K562 (cell line): ENCODE measurements around the gene ZKSCAN3. TPM values are rescaled to one million over a fixed set of nuclear protein-coding genes. Genes with fewer than 3 reads are reported as not detected.

Source experiments
- ETV6 ChIP-seq, 3 experiments: fragments of 150-350 bp in 1 of 3; sonication (generic) in 1 of 3; formaldehyde crosslinking in 1 of 3; IDR thresholded peaks; 2 replicates each; pipeline versions ENCODE4 v1.6.1 to v1.8.0; 2014 to 2022; ENCODE audit warnings: borderline replicate concordance in 2 of 3, low read depth in 2 of 3, antibody characterized with exemption in 1 of 3, low read length in 1 of 3, mild to moderate bottlenecking in 1 of 3, missing genetic modification reagents in 1 of 3
- HOXB6 ChIP-seq: fragments of 250-450 bp; sonication (Bioruptor Pico); IDR thresholded peaks from 2 replicates; pipeline ENCODE4 v1.5.1; 2022; ENCODE audit warnings: mild to moderate bottlenecking, borderline replicate concordance
- POLR3A ChIP-seq: IDR thresholded peaks from 2 replicates; pipeline ENCODE4 v1.6.1; 2011; ENCODE audit warnings: borderline replicate concordance, mild to moderate bottlenecking, moderate library complexity; ENCODE audit not compliant: insufficient read length, insufficient read depth; ENCODE audit errors: extremely low read depth
- SIRT6 ChIP-seq: IDR thresholded peaks from one replicate; pipeline ENCODE4 v1.6.1; 2012; ENCODE audit warnings: low read depth, mild to moderate bottlenecking, control low read depth, inconsistent platforms, low read length, moderate library complexity
- ZBTB8A ChIP-seq: fragments of 450-650 bp; IDR thresholded peaks from 2 replicates; pipeline ENCODE4 v1.6.1; 2018; ENCODE audit warnings: mild to moderate bottlenecking, moderate library complexity; ENCODE audit not compliant: partially characterized antibody
- ZNF282 ChIP-seq: sonication (generic); formaldehyde crosslinking; IDR thresholded peaks from 2 replicates; pipeline ENCODE4 v1.8.1; 2023; ENCODE audit warnings: missing genetic modification reagents
- ZNF583 ChIP-seq: fragments of 250-450 bp; sonication (Bioruptor Pico); IDR thresholded peaks from 2 replicates; pipeline ENCODE4 v1.4.0; 2020
- polyA plus RNA-seq, 8 experiments: library from polyadenylated mRNA; depleted of rRNA in 4 of 8; stranded (reverse) in 5 of 8; unstranded in 3 of 8; fragments of >200 nt; fragmentation: Nextera tagmentation in 2 of 8; fragmentation: Illumina TruSeq in 1 of 8; extraction: Ambion mirVana in 2 of 8; extraction: Trizol in 1 of 8; gene quantifications; 2 replicates each; pipeline versions ENCODE4 v1.2.1 to v1.2.3, GENCODE V29; 2011 to 2014; ENCODE audit warnings: inconsistent platforms in 1 of 8, missing spikeins in 1 of 8
- total RNA-seq, 7 experiments: library from RNA; depleted of rRNA in 6 of 7; stranded (reverse); fragments of >200 nt in 6 of 7; fragmentation: Illumina TruSeq in 2 of 7; extraction: Trizol in 2 of 7; gene quantifications; 2 replicates each; pipeline versions ENCODE4 v1.2.1 to v1.2.3, GENCODE V29; 2011 to 2021; ENCODE audit warnings: low replicate concordance in 1 of 7
- TF ChIP-seq, protein P1 (sequence below): fragments of 450-650 bp; IDR thresholded peaks from 2 replicates; pipeline ENCODE4 v1.6.1; 2016; ENCODE audit warnings: mild to moderate bottlenecking, moderate library complexity
- TF ChIP-seq, protein P2 (sequence below): fragments of 250-450 bp; sonication (Bioruptor Pico); IDR thresholded peaks from 2 replicates; pipeline ENCODE4 v1.4.0; 2020; ENCODE audit warnings: borderline replicate concordance
- TF ChIP-seq, protein P3 (sequence below): fragments of 450-650 bp; IDR thresholded peaks from 2 replicates; pipeline ENCODE4 v1.6.1; 2016; ENCODE audit warnings: missing biosample characterization, missing genetic modification characterization
- TF ChIP-seq, protein P4 (sequence below): fragments of 250-450 bp; sonication (Bioruptor Pico); IDR thresholded peaks from 2 replicates; pipeline ENCODE4 v1.5.0; 2021

ZKSCAN3 gene
- total and polyA plus RNA-seq, 9 of the 15 experiments (the other 6 are each of a cell fraction or from before 2014, with no cell fraction given): 3.0 to 12.4 (median 10.2) TPM

DNA sequence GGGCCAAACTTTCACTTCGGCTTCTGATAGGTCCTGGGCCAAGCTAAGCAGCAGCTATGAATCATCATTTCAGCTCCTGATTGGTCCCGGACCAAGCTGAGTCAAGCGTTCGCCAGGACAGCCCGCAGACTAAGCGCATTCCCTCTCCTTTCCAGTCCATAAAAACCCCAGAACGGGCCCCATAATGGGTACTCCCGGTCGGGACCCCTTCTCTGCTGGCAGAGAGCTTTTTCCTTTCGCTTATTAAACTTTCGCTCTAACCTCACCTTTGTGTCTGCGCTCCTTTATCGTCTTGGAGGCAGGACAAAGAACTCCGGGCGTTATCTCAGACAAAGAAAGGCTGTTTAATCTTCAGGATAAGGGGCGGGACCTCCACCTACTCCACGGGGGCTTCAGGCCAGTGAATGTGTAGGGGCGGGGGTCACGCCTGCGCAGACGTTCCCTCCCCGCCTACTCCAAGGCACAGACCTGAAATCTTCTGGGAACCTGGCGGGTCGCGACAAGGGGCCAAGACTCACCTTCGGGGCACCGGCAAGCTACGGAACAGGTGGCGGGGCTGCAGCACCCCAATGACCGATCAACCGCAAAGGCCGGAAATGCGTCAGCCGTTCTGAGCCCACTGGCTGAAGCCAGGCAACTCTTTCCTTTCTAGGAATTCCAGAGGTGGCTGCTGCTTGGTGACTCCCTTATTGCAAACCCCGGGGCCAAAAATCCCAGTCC is 14.0 kb upstream of the ZKSCAN3 start, which contains the start of gene ZSCAN31 (continued):
- TF ChIP-seq, protein P1, sequence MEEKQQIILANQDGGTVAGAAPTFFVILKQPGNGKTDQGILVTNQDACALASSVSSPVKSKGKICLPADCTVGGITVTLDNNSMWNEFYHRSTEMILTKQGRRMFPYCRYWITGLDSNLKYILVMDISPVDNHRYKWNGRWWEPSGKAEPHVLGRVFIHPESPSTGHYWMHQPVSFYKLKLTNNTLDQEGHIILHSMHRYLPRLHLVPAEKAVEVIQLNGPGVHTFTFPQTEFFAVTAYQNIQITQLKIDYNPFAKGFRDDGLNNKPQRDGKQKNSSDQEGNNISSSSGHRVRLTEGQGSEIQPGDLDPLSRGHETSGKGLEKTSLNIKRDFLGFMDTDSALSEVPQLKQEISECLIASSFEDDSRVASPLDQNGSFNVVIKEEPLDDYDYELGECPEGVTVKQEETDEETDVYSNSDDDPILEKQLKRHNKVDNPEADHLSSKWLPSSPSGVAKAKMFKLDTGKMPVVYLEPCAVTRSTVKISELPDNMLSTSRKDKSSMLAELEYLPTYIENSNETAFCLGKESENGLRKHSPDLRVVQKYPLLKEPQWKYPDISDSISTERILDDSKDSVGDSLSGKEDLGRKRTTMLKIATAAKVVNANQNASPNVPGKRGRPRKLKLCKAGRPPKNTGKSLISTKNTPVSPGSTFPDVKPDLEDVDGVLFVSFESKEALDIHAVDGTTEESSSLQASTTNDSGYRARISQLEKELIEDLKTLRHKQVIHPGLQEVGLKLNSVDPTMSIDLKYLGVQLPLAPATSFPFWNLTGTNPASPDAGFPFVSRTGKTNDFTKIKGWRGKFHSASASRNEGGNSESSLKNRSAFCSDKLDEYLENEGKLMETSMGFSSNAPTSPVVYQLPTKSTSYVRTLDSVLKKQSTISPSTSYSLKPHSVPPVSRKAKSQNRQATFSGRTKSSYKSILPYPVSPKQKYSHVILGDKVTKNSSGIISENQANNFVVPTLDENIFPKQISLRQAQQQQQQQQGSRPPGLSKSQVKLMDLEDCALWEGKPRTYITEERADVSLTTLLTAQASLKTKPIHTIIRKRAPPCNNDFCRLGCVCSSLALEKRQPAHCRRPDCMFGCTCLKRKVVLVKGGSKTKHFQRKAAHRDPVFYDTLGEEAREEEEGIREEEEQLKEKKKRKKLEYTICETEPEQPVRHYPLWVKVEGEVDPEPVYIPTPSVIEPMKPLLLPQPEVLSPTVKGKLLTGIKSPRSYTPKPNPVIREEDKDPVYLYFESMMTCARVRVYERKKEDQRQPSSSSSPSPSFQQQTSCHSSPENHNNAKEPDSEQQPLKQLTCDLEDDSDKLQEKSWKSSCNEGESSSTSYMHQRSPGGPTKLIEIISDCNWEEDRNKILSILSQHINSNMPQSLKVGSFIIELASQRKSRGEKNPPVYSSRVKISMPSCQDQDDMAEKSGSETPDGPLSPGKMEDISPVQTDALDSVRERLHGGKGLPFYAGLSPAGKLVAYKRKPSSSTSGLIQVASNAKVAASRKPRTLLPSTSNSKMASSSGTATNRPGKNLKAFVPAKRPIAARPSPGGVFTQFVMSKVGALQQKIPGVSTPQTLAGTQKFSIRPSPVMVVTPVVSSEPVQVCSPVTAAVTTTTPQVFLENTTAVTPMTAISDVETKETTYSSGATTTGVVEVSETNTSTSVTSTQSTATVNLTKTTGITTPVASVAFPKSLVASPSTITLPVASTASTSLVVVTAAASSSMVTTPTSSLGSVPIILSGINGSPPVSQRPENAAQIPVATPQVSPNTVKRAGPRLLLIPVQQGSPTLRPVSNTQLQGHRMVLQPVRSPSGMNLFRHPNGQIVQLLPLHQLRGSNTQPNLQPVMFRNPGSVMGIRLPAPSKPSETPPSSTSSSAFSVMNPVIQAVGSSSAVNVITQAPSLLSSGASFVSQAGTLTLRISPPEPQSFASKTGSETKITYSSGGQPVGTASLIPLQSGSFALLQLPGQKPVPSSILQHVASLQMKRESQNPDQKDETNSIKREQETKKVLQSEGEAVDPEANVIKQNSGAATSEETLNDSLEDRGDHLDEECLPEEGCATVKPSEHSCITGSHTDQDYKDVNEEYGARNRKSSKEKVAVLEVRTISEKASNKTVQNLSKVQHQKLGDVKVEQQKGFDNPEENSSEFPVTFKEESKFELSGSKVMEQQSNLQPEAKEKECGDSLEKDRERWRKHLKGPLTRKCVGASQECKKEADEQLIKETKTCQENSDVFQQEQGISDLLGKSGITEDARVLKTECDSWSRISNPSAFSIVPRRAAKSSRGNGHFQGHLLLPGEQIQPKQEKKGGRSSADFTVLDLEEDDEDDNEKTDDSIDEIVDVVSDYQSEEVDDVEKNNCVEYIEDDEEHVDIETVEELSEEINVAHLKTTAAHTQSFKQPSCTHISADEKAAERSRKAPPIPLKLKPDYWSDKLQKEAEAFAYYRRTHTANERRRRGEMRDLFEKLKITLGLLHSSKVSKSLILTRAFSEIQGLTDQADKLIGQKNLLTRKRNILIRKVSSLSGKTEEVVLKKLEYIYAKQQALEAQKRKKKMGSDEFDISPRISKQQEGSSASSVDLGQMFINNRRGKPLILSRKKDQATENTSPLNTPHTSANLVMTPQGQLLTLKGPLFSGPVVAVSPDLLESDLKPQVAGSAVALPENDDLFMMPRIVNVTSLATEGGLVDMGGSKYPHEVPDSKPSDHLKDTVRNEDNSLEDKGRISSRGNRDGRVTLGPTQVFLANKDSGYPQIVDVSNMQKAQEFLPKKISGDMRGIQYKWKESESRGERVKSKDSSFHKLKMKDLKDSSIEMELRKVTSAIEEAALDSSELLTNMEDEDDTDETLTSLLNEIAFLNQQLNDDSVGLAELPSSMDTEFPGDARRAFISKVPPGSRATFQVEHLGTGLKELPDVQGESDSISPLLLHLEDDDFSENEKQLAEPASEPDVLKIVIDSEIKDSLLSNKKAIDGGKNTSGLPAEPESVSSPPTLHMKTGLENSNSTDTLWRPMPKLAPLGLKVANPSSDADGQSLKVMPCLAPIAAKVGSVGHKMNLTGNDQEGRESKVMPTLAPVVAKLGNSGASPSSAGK: no peak; the same call in 1 of the 2 replicates
- TF ChIP-seq ZNF282: no peak
- no peak for TF ChIP-seq HOXB6 (CRISPR knock-in tag)
- TF ChIP-seq POLR3A: no peak
- peak; percentile 72 for TF ChIP-seq SIRT6
- 0 out of 4 replicates have a peak, but pooled peaks of 1 of the 2 experiments have one; percentile 36 for TF ChIP-seq ETV6 (IDR thresholded peaks at IDR 0.05; ENCODE audit: borderline replicate concordance in 1 of 2, low read depth in 2 of 2, low read length in 1 of 2)
- no peak for TF ChIP-seq ETV6 (CRISPR knock-in tag; IDR thresholded peaks at IDR 0.05; ENCODE audit: borderline replicate concordance)
- TF ChIP-seq ZBTB8A: no peak
- TF ChIP-seq, protein P2, sequence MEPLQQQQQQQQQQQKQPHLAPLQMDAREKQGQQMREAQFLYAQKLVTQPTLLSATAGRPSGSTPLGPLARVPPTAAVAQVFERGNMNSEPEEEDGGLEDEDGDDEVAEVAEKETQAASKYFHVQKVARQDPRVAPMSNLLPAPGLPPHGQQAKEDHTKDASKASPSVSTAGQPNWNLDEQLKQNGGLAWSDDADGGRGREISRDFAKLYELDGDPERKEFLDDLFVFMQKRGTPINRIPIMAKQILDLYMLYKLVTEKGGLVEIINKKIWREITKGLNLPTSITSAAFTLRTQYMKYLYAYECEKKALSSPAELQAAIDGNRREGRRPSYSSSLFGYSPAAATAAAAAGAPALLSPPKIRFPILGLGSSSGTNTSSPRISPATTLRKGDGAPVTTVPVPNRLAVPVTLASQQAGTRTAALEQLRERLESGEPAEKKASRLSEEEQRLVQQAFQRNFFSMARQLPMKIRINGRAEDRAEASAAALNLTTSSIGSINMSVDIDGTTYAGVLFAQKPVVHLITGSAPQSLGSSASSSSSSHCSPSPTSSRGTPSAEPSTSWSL (CRISPR knock-in tag): no peak
- TF ChIP-seq, protein P3, sequence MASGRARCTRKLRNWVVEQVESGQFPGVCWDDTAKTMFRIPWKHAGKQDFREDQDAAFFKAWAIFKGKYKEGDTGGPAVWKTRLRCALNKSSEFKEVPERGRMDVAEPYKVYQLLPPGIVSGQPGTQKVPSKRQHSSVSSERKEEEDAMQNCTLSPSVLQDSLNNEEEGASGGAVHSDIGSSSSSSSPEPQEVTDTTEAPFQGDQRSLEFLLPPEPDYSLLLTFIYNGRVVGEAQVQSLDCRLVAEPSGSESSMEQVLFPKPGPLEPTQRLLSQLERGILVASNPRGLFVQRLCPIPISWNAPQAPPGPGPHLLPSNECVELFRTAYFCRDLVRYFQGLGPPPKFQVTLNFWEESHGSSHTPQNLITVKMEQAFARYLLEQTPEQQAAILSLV (tag): no peak
- TF ChIP-seq ZNF583 (CRISPR knock-in tag): 0 out of 2 replicates have a peak, but pooled peaks have one; percentile 19
- TF ChIP-seq, protein P4, sequence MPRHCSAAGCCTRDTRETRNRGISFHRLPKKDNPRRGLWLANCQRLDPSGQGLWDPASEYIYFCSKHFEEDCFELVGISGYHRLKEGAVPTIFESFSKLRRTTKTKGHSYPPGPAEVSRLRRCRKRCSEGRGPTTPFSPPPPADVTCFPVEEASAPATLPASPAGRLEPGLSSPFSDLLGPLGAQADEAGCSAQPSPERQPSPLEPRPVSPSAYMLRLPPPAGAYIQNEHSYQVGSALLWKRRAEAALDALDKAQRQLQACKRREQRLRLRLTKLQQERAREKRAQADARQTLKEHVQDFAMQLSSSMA (CRISPR knock-in tag): peak; percentile 37; the same call in 1 of the 2 replicates
